ENCODE data around the gene EPAS1. TPM values are rescaled to one million over a fixed set of nuclear protein-coding genes. Genes with fewer than 3 reads are reported as not detected.

The EPAS1 gene
- total RNA-seq, 1 experiment from 2014 or later, result 127 TPM

- no peaks in the 10 kb centered on the region for H3K36me3 ChIP-seq (ENCODE audit: low read depth)
- no peak overlapping the region for H3K4me2 ChIP-seq
- 0 out of 2 replicates have a peak, but pooled peaks cover 5% of the 10 kb centered on the region for H3K4me1 ChIP-seq (replicated peaks; ENCODE audit: insufficient read depth)
- TF ChIP-seq EZH2 (IDR thresholded peaks at IDR 0.05; ENCODE audit: low read depth) (no peak), CTCF (conservative IDR thresholded peaks at IDR 0.05) (no peak)
- H3K9me2 ChIP-seq (ENCODE audit: insufficient read depth), result no peaks in the 10 kb centered on the region
- DNase-seq, result no peak
- CTCF ChIA-PET, result no interaction called here
- H3K9me3 ChIP-seq (ENCODE audit: insufficient read depth, low read depth), result no peaks in the 10 kb centered on the region
- no peaks in the 10 kb centered on the region for H3K79me2 ChIP-seq (ENCODE audit: low read depth)
- no peaks in the 10 kb centered on the region for H4K20me1 ChIP-seq (ENCODE audit: insufficient read depth)
- no peaks in the 10 kb centered on the region for H3K27me3 ChIP-seq (ENCODE audit: insufficient read depth, low read depth)
- H3F3A ChIP-seq (ENCODE audit: insufficient read depth, low read depth), result no peaks in the 10 kb centered on the region
- POLR2A ChIA-PET (ENCODE audit: unreplicated experiment), result interaction anchor here (0.6 kb wide), 1 partner anchor 171 kb away, joined by 4 read pairs; no protein-coding TSS in a partner anchor
- no peak overlapping the region for H3K4me3 ChIP-seq
- BruUV-seq (replicated peaks), result no TSS peak
- H2AFZ ChIP-seq, result no peak overlapping the region
- intact Hi-C loops (cut with micrococcal nuclease; ENCODE audit: unreplicated experiment), result no loop called here
- no peak overlapping the region for H3K27ac ChIP-seq
Observed at GRCh38 chr2:46269544-46270273, 27.5 kb upstream of the EPAS1 start.

DNA sequence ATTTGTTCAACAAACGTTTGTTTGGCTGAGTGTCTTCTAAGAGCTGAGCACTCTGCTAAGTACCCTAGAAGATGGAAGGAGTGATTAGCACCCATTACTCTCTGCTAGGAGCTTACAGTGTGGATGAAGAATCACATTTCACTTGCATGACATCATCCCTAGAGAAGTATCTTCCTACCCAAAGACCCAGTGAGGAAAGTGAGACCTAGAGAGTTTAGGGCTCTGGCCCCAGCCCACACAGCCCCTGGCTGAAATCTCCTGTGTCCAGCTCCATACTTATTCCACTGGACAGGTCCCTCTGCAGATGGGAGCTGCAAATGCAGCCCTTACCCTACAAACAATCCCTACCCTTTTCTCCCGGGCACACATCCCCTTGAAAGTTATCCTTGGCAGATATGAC is 26.8 kb upstream of the EPAS1 start:
- TF ChIP-seq EZH2 (IDR thresholded peaks at IDR 0.05; ENCODE audit: low read depth) (no peak), CTCF (conservative IDR thresholded peaks at IDR 0.05) (no peak)
- Histone ChIP-seq H3K27me3 (ENCODE audit: insufficient read depth, low read depth) (no peaks in the 10 kb centered on the region), H3K79me2 (ENCODE audit: low read depth) (no peaks in the 10 kb centered on the region), H3K36me3 (ENCODE audit: low read depth) (no peaks in the 10 kb centered on the region), H3K9me2 (ENCODE audit: insufficient read depth) (no peaks in the 10 kb centered on the region), H4K20me1 (ENCODE audit: insufficient read depth) (no peaks in the 10 kb centered on the region), H3K27ac (no peak overlapping the region), H3F3A (ENCODE audit: insufficient read depth, low read depth) (no peaks in the 10 kb centered on the region), H3K9me3 (ENCODE audit: insufficient read depth, low read depth) (no peaks in the 10 kb centered on the region), H3K4me3 (no peak overlapping the region), H3K4me2 (no peak overlapping the region), H3K4me1 (replicated peaks; ENCODE audit: insufficient read depth) (0 out of 2 replicates have a peak, but pooled peaks cover 5% of the 10 kb centered on the region), H2AFZ (no peak overlapping the region)
- BruUV-seq (replicated peaks), result no TSS peak
- ChIA-PET POLR2A (ENCODE audit: unreplicated experiment) (interaction anchor here (0.6 kb wide), 1 partner anchor 171 kb away, joined by 4 read pairs; no protein-coding TSS in a partner anchor), CTCF (no interaction called here)
- intact Hi-C loops (cut with micrococcal nuclease; ENCODE audit: unreplicated experiment), result no loop called here
- no peak for DNase-seq

GRCh38 chr2:46273225-46273863 is 23.9 kb upstream of the EPAS1 start:
- no peak overlapping the region for H2AFZ ChIP-seq
- no peaks in the 10 kb centered on the region for H3K9me3 ChIP-seq (ENCODE audit: insufficient read depth, low read depth)
- no peaks in the 10 kb centered on the region for H3K27me3 ChIP-seq (ENCODE audit: insufficient read depth, low read depth)
- H4K20me1 ChIP-seq (ENCODE audit: insufficient read depth), result no peaks in the 10 kb centered on the region
- TF ChIP-seq CTCF (conservative IDR thresholded peaks at IDR 0.05), result no peak
- TF ChIP-seq EZH2 (IDR thresholded peaks at IDR 0.05; ENCODE audit: low read depth), result no peak
- BruUV-seq (replicated peaks), result no TSS peak
- H3K9me2 ChIP-seq (ENCODE audit: insufficient read depth), result no peaks in the 10 kb centered on the region
- H3K4me1 ChIP-seq (replicated peaks; ENCODE audit: insufficient read depth), result peaks cover 11% of the 10 kb centered on the region; the same call in 1 of the 2 replicates
- H3K4me2 ChIP-seq, result no peak overlapping the region
- ChIA-PET CTCF (interaction anchor here (0.6 kb wide), 1 partner anchor 9 kb away, joined by 3 read pairs; no protein-coding TSS in a partner anchor), POLR2A (ENCODE audit: unreplicated experiment) (interaction anchor here (0.6 kb wide), 1 partner anchor 637 kb away, joined by 5 read pairs; no protein-coding TSS in a partner anchor)
- no peak overlapping the region for H3K4me3 ChIP-seq
- no peaks in the 10 kb centered on the region for H3F3A ChIP-seq (ENCODE audit: insufficient read depth, low read depth)
- DNase-seq, result no peak
- intact Hi-C loops (cut with micrococcal nuclease; ENCODE audit: unreplicated experiment), result no loop called here
- no peaks in the 10 kb centered on the region for H3K36me3 ChIP-seq (ENCODE audit: low read depth)
- no peak overlapping the region for H3K27ac ChIP-seq
- H3K79me2 ChIP-seq (ENCODE audit: low read depth), result no peaks in the 10 kb centered on the region

Data from PC-9 (cell line).